AG04449 (cell line): ENCODE measurements around the gene WNK2.

Experiments used
- CTCF ChIA-PET: fragments of 350-600 bp; formaldehyde crosslinking; extraction: SDS; loops from one replicate; lab custom pipeline; 2021; ENCODE audit warnings: antibody characterized with exemption; lab: Yijun Ruan, JAX
- POLR2A ChIA-PET: fragments of 400-600, 350-600 bp; formaldehyde crosslinking; extraction: SDS; loops from one replicate; lab custom pipeline; 2020; ENCODE audit warnings: antibody characterized with exemption, inconsistent platforms; lab: Yijun Ruan, JAX
- DNase-seq: peaks from one replicate; pipeline ENCODE4 v3.0.0-alpha.2; 2010; ENCODE audit warnings: low read depth, low spot score
- H3K4me3 ChIP-seq: 2 replicates; pipeline ENCODE4 v1.5.1; 2011; ENCODE audit warnings: low read depth, mild to moderate bottlenecking, control low read depth, low read length
- TF ChIP-seq, protein P1 (sequence below): IDR thresholded peaks from one replicate; pipeline ENCODE4 v1.5.1; 2011; ENCODE audit warnings: mild to moderate bottlenecking, moderate library complexity, low read length, control low read depth, inconsistent platforms; ENCODE audit not compliant: insufficient read depth; ENCODE audit errors: missing control alignments

The WNK2 gene

DNA sequence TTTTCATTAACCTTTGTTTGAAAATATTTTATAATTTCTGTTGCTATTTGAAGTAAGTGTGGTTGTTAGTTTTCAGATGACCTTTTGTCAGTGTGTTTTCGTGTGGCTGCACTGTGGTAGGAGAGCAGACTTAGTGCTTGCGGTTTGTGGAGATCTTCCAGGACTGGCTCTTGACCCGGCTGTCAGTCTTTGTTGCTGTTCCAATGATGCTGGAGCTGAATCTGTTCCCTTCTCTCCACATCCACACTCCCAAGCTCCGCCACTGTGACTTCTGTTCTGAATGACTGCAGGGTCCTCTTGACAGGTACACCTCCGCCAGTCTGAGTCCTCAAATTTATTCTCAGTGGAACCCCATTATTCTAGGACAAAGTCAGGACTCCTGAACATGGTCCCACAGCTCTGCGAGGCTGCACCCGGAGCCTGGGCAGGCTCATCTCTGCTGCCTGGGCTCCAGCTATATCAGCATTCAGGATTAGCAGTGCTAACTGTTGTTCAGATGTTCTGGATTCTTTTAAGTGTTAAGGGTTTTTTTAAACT is 126.0 kb downstream of the WNK2 start:
- CTCF ChIA-PET, result interaction anchor here (1.7 kb wide), 1 partner anchor 149 kb away, joined by 4 read pairs; no protein-coding TSS in a partner anchor
- POLR2A ChIA-PET, result no interaction called here
- H3K4me3 ChIP-seq, result no peak overlapping the region
- DNase-seq, result no peak
- TF ChIP-seq, protein P1, sequence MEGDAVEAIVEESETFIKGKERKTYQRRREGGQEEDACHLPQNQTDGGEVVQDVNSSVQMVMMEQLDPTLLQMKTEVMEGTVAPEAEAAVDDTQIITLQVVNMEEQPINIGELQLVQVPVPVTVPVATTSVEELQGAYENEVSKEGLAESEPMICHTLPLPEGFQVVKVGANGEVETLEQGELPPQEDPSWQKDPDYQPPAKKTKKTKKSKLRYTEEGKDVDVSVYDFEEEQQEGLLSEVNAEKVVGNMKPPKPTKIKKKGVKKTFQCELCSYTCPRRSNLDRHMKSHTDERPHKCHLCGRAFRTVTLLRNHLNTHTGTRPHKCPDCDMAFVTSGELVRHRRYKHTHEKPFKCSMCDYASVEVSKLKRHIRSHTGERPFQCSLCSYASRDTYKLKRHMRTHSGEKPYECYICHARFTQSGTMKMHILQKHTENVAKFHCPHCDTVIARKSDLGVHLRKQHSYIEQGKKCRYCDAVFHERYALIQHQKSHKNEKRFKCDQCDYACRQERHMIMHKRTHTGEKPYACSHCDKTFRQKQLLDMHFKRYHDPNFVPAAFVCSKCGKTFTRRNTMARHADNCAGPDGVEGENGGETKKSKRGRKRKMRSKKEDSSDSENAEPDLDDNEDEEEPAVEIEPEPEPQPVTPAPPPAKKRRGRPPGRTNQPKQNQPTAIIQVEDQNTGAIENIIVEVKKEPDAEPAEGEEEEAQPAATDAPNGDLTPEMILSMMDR, result no peak

DNA sequence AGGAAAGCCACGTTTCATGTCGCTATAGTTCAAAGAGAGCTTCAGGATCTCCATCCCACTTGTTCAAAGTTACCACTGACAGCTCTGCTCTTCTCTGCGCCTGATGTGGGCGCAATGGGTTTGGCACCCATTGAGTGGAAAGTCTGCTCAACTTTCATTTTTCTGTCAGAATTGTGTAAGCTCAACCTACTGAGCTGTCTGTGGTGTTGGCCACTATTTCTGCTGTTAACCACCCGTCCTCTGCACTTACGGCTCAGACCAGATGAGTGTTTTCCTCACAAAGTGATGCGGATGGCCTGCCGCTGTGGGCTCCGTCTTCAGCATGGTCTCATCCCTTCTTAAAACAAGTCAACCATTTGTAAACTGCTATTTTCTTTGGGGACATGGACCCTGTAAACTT is 131.2 kb downstream of the WNK2 start:
- no peak overlapping the region for H3K4me3 ChIP-seq
- CTCF ChIA-PET, result interaction anchor here (1.9 kb wide), 1 partner anchor 10 kb away, joined by 6 read pairs; no protein-coding TSS in a partner anchor
- DNase-seq, result no peak
- TF ChIP-seq, protein P1, result no peak
- POLR2A ChIA-PET, result interaction anchor here (0.7 kb wide), 1 partner anchor 75 kb away, joined by 3 read pairs; no protein-coding TSS in a partner anchor

DNA sequence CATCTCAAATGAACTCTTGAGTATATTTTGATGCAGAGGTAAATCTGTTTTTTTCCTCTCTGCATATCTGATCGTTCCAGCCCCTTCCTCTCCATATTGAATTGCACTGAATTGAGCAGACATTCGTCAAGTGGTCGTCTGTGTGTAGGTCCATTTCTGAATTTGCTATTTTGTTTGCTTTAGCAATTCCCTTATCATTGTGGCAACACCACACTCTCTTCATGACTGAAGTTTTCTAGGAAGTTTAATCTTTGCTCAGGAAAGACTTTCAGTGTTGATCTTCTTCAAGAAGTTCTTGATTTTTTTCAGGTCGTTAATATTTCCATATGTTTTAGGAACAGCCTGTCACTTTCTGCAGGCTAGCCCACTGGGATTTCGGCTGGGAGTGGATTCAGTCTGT is 132.0 kb downstream of the WNK2 start:
- no peak overlapping the region for H3K4me3 ChIP-seq
- DNase-seq, result no peak
- TF ChIP-seq, protein P1, result no peak
- POLR2A ChIA-PET, result interaction anchor here (0.7 kb wide), 1 partner anchor 74 kb away, joined by 3 read pairs; no protein-coding TSS in a partner anchor
- CTCF ChIA-PET, result no interaction called here

DNA sequence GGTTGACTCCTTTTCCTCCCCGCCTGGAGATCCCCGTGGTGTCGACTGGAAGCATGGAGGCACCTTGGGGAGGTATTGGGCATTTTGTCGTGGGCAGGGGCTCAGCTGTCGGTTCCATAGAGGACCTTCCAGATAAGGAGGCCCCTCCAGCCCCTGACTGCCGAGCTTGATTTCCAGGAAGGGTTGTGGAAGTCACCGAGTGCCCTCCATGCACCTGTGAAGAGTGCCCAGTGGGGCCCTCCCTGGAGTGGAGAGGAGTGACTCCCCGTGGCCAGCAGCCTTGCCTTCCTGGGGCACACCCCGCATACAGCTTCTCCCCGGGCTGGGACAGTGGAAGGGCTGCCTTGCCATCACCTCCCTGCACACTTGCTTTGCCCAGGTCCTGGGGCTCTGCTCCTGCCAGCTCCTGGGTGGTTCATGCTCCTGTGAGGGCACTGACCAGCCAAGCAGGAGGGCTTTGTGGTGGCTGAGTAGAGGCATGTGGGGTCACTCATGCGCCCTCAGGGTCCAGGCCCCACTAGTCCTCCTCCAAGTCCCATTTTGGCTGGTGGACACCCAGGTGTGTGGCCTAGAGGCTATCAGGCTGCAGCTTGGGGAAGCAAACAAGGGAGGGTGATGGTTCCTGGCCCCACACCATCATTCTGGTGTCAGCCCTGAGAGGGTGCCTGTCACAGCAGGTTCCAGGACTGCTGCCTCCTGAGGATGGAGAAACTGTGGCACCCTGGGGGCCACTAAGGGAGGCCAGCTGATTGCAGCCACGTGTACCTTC is 133.0 kb downstream of the WNK2 start:
- CTCF ChIA-PET, result no interaction called here

DNA sequence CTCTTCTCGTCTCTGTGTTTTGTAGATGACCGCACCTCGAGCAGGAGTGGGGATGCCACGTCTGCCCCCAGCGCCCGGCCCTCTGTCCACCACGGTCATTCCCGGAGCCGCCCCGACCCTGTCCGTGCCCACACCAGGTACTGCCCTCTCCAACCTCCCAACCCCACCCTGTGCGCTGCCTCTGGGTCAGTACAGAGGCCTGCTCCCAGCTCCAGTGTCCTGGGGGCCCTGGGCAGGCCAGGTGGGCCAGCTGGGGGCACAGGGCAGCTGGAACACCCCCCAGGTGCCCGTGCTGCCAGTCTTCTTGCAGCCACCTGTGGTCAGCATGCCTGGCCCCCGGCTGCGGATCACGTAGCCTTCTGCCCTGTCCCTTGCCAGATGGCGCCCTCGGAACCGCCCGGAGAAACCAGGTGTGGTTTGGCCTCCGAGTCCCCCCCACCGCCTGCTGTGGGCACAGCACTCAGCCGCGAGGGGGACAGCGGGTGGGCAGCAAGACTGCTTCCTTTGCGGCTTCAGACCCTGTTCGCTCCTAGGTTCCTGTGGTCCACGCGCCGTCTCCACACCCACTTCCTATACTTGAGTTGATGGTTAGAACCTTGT is 133.7 kb downstream of the WNK2 start:
- TF ChIP-seq, protein P1, result no peak
- ChIA-PET CTCF (no interaction called here), POLR2A (no interaction called here)
- DNase-seq, result no peak
- no peak overlapping the region for H3K4me3 ChIP-seq

More for the DNA sequence above, 133.0 kb downstream of the WNK2 start:
- TF ChIP-seq, protein P1, result no peak
- DNase-seq, result no peak
- POLR2A ChIA-PET, result no interaction called here
- no peak overlapping the region for H3K4me3 ChIP-seq

DNA sequence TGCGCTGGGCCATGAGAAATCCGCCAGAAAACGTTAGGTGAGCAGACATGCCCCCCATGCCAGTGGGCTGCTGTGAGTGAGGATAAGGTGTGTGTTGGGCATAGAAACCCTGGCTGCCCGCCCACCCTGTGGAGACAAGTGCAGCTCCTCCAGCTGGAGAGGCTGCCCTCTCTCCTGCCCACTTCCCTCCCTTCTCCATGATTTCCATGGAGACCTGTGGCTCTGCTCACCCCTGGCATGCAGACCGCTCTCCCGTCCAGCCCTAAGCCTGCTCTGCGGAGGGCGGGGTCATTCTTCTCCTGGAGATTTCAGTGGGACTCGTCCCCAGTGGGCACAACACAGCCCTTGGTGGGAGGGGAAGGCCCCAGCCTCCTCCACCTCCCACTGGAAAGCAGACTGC is 134.5 kb downstream of the WNK2 start:
- ChIA-PET CTCF (no interaction called here), POLR2A (no interaction called here)
- no peak for DNase-seq
- H3K4me3 ChIP-seq, result no peak overlapping the region
- TF ChIP-seq, protein P1, result no peak
